Measurements from ENCODE around the gene NR6A1.

The NR6A1 gene

GRCh38 chr9:124721109-124721906 is 49.8 kb downstream of the NR6A1 start:
- Histone ChIP-seq H3K4me1 (ENCODE audit: control insufficient read depth, low read depth, low read length) (peaks cover 8% of the 10 kb centered on the region), H2AK5ac (ENCODE audit: low read length) (no peak overlapping the region), H3K23ac (ENCODE audit: low read length) (no peak overlapping the region), H3K27ac (ENCODE audit: low read depth, low read length) (no peak overlapping the region), H3K36me3 (ENCODE audit: control insufficient read depth, insufficient read depth, low read length) (no peaks in the 10 kb centered on the region), H4K5ac (ENCODE audit: low read length) (no peak overlapping the region), H3K79me2 (ENCODE audit: control insufficient read depth, insufficient read depth, low read length) (no peaks in the 10 kb centered on the region), H3K4me2 (ENCODE audit: low read length) (no peak overlapping the region), H3K79me1 (ENCODE audit: low read length) (no peaks in the 10 kb centered on the region), H3K18ac (ENCODE audit: low read length) (peak overlapping the region; percentile 39), H3K4me3 (ENCODE audit: low read length) (no peak overlapping the region), H2BK120ac (ENCODE audit: low read depth, low read length) (no peak overlapping the region), H4K8ac (ENCODE audit: low read depth, low read length) (no peak overlapping the region), H3K4ac (ENCODE audit: low read depth, low read length) (no peak overlapping the region), H3K9ac (ENCODE audit: low read length) (no peak overlapping the region), H2BK5ac (ENCODE audit: low read length) (no peak overlapping the region), H3K27me3 (ENCODE audit: insufficient read depth, low read length, poor library complexity) (no peaks in the 10 kb centered on the region), H3K56ac (ENCODE audit: low read length) (no peak overlapping the region), H2BK15ac (replicated peaks; ENCODE audit: low read depth) (no peak overlapping the region)
- WGBS (ENCODE audit: extremely low coverage, insufficient coverage, low lambda C conversion rate): no CpG with 5 or more reads among the region's 5 CpGs
- DNase-seq: peak; percentile 88

GRCh38 chr9:124720429-124721108 is 50.5 kb downstream of the NR6A1 start:
- Histone ChIP-seq H3K79me2 (ENCODE audit: control insufficient read depth, insufficient read depth, low read length) (no peaks in the 10 kb centered on the region), H3K9ac (ENCODE audit: low read length) (no peak overlapping the region), H3K4ac (ENCODE audit: low read depth, low read length) (no peak overlapping the region), H2AK5ac (ENCODE audit: low read length) (no peak overlapping the region), H3K23ac (ENCODE audit: low read length) (no peak overlapping the region), H3K4me2 (ENCODE audit: low read length) (no peak overlapping the region), H4K8ac (ENCODE audit: low read depth, low read length) (no peak overlapping the region), H3K27me3 (ENCODE audit: insufficient read depth, low read length, poor library complexity) (no peaks in the 10 kb centered on the region), H3K4me3 (ENCODE audit: low read length) (no peak overlapping the region), H3K27ac (ENCODE audit: low read depth, low read length) (no peak overlapping the region), H3K4me1 (ENCODE audit: control insufficient read depth, low read depth, low read length) (peaks cover 8% of the 10 kb centered on the region), H2BK5ac (ENCODE audit: low read length) (no peak overlapping the region), H2BK120ac (ENCODE audit: low read depth, low read length) (no peak overlapping the region), H2BK15ac (replicated peaks; ENCODE audit: low read depth) (no peak overlapping the region), H3K18ac (ENCODE audit: low read length) (no peak overlapping the region), H3K79me1 (ENCODE audit: low read length) (no peaks in the 10 kb centered on the region), H3K56ac (ENCODE audit: low read length) (no peak overlapping the region), H3K36me3 (ENCODE audit: control insufficient read depth, insufficient read depth, low read length) (no peaks in the 10 kb centered on the region), H4K5ac (ENCODE audit: low read length) (no peak overlapping the region)
- DNase-seq: no peak
- no CpG with 5 or more reads among the region's 3 CpGs for WGBS (ENCODE audit: extremely low coverage, insufficient coverage, low lambda C conversion rate)

GRCh38 chr9:124718928-124719327 is 52.2 kb downstream of the NR6A1 start:
- peaks cover 8% of the 10 kb centered on the region for H3K4me1 ChIP-seq (ENCODE audit: control insufficient read depth, low read depth, low read length)
- H2AK5ac ChIP-seq (ENCODE audit: low read length): no peak overlapping the region
- H4K5ac ChIP-seq (ENCODE audit: low read length): no peak overlapping the region
- H3K9ac ChIP-seq (ENCODE audit: low read length): no peak overlapping the region
- no peak overlapping the region for H2BK5ac ChIP-seq (ENCODE audit: low read length)
- no CpG with 5 or more reads among the region's 6 CpGs for WGBS (ENCODE audit: extremely low coverage, insufficient coverage, low lambda C conversion rate)
- no peak overlapping the region for H3K18ac ChIP-seq (ENCODE audit: low read length)
- DNase-seq: no peak
- no peak overlapping the region for H3K56ac ChIP-seq (ENCODE audit: low read length)
- no peak overlapping the region for H2BK120ac ChIP-seq (ENCODE audit: low read depth, low read length)
- no peaks in the 10 kb centered on the region for H3K27me3 ChIP-seq (ENCODE audit: insufficient read depth, low read length, poor library complexity)
- no peaks in the 10 kb centered on the region for H3K79me1 ChIP-seq (ENCODE audit: low read length)
- H3K36me3 ChIP-seq (ENCODE audit: control insufficient read depth, insufficient read depth, low read length): no peaks in the 10 kb centered on the region
- H3K79me2 ChIP-seq (ENCODE audit: control insufficient read depth, insufficient read depth, low read length): no peaks in the 10 kb centered on the region
- no peak overlapping the region for H3K4ac ChIP-seq (ENCODE audit: low read depth, low read length)
- no peak overlapping the region for H3K23ac ChIP-seq (ENCODE audit: low read length)
- H2BK15ac ChIP-seq (replicated peaks; ENCODE audit: low read depth): no peak overlapping the region
- H3K4me3 ChIP-seq (ENCODE audit: low read length): no peak overlapping the region
- H3K27ac ChIP-seq (ENCODE audit: low read depth, low read length): no peak overlapping the region
- H3K4me2 ChIP-seq (ENCODE audit: low read length): no peak overlapping the region
- H4K8ac ChIP-seq (ENCODE audit: low read depth, low read length): no peak overlapping the region

GRCh38 chr9:124717597-124717996 is 53.5 kb downstream of the NR6A1 start:
- H3K79me2 ChIP-seq (ENCODE audit: control insufficient read depth, insufficient read depth, low read length): no peaks in the 10 kb centered on the region
- no peak overlapping the region for H4K5ac ChIP-seq (ENCODE audit: low read length)
- no peak overlapping the region for H3K4ac ChIP-seq (ENCODE audit: low read depth, low read length)
- no peak overlapping the region for H3K27ac ChIP-seq (ENCODE audit: low read depth, low read length)
- WGBS (ENCODE audit: extremely low coverage, insufficient coverage, low lambda C conversion rate): no CpG with 5 or more reads among the region's 2 CpGs
- H3K4me2 ChIP-seq (ENCODE audit: low read length): no peak overlapping the region
- H3K36me3 ChIP-seq (ENCODE audit: control insufficient read depth, insufficient read depth, low read length): no peaks in the 10 kb centered on the region
- DNase-seq: no peak
- H4K8ac ChIP-seq (ENCODE audit: low read depth, low read length): no peak overlapping the region
- H3K79me1 ChIP-seq (ENCODE audit: low read length): no peaks in the 10 kb centered on the region
- H2BK15ac ChIP-seq (replicated peaks; ENCODE audit: low read depth): no peak overlapping the region
- H3K4me1 ChIP-seq (ENCODE audit: control insufficient read depth, low read depth, low read length): peaks cover 8% of the 10 kb centered on the region
- H2AK5ac ChIP-seq (ENCODE audit: low read length): no peak overlapping the region
- no peaks in the 10 kb centered on the region for H3K27me3 ChIP-seq (ENCODE audit: insufficient read depth, low read length, poor library complexity)
- H2BK5ac ChIP-seq (ENCODE audit: low read length): no peak overlapping the region
- no peak overlapping the region for H3K56ac ChIP-seq (ENCODE audit: low read length)
- H3K9ac ChIP-seq (ENCODE audit: low read length): no peak overlapping the region
- H3K18ac ChIP-seq (ENCODE audit: low read length): no peak overlapping the region
- no peak overlapping the region for H3K23ac ChIP-seq (ENCODE audit: low read length)
- no peak overlapping the region for H3K4me3 ChIP-seq (ENCODE audit: low read length)
- H2BK120ac ChIP-seq (ENCODE audit: low read depth, low read length): no peak overlapping the region

- H3K9ac ChIP-seq (ENCODE audit: low read length): no peak overlapping the region
Measured at GRCh38 chr9:124716808-124717207, 54.3 kb downstream of the NR6A1 start.

More at GRCh38 chr9:124716808-124717207, 54.3 kb downstream of the NR6A1 start:
- Histone ChIP-seq H3K4ac (ENCODE audit: low read depth, low read length) (no peak overlapping the region), H3K23ac (ENCODE audit: low read length) (no peak overlapping the region), H3K27me3 (ENCODE audit: insufficient read depth, low read length, poor library complexity) (no peaks in the 10 kb centered on the region), H3K79me1 (ENCODE audit: low read length) (no peaks in the 10 kb centered on the region), H3K79me2 (ENCODE audit: control insufficient read depth, insufficient read depth, low read length) (no peaks in the 10 kb centered on the region), H2AK5ac (ENCODE audit: low read length) (no peak overlapping the region), H3K56ac (ENCODE audit: low read length) (no peak overlapping the region), H2BK15ac (replicated peaks; ENCODE audit: low read depth) (no peak overlapping the region), H4K5ac (ENCODE audit: low read length) (no peak overlapping the region), H4K8ac (ENCODE audit: low read depth, low read length) (no peak overlapping the region), H2BK5ac (ENCODE audit: low read length) (no peak overlapping the region), H3K18ac (ENCODE audit: low read length) (no peak overlapping the region), H3K27ac (ENCODE audit: low read depth, low read length) (no peak overlapping the region), H3K4me3 (ENCODE audit: low read length) (no peak overlapping the region), H2BK120ac (ENCODE audit: low read depth, low read length) (no peak overlapping the region), H3K4me1 (ENCODE audit: control insufficient read depth, low read depth, low read length) (peaks cover 8% of the 10 kb centered on the region), H3K4me2 (ENCODE audit: low read length) (no peak overlapping the region), H3K36me3 (ENCODE audit: control insufficient read depth, insufficient read depth, low read length) (no peaks in the 10 kb centered on the region)
- WGBS (ENCODE audit: extremely low coverage, insufficient coverage, low lambda C conversion rate): no CpG with 5 or more reads among the region's 6 CpGs
- no peak for DNase-seq

Measured in mesendoderm (in vitro differentiated cells).